PFSK-1 (cell line): ENCODE measurements around the gene LRRC7.

Experiments used
- POLR2AphosphoS5 ChIP-seq: IDR thresholded peaks from 2 replicates; pipeline ENCODE4 v1.6.1; 2012; ENCODE audit warnings: low read depth, mild to moderate bottlenecking, control low read depth, low read length, moderate library complexity
- REST ChIP-seq, 2 experiments: IDR thresholded peaks; 2 replicates each; pipeline versions ENCODE4 v1.6.1 to v1.8.0; 2011 to 2012; ENCODE audit warnings: low read depth in 2 of 2, low read length in 2 of 2, control low read depth in 1 of 2, inconsistent platforms in 1 of 2, mild to moderate bottlenecking in 1 of 2, moderate library complexity in 1 of 2; ENCODE audit not compliant: insufficient read depth in 1 of 2
- SIN3A ChIP-seq: IDR thresholded peaks from 2 replicates; pipeline ENCODE4 v1.6.1; 2012; ENCODE audit warnings: mild to moderate bottlenecking, low read length, moderate library complexity, borderline replicate concordance; ENCODE audit not compliant: insufficient read depth
- TAF1 ChIP-seq: IDR thresholded peaks from 2 replicates; pipeline ENCODE4 v1.6.1; 2012; ENCODE audit warnings: low read length, control low read depth, borderline replicate concordance; ENCODE audit not compliant: insufficient read depth

- no peak for TF ChIP-seq POLR2AphosphoS5
- TF ChIP-seq REST (IDR thresholded peaks at IDR 0.05; ENCODE audit: insufficient read depth in 1 of 2, low read depth in 2 of 2, low read length in 2 of 2): peak in 1 of 2 experiments; percentile 49; a peak in 1 of 4 replicates
- no peak for TF ChIP-seq TAF1
- TF ChIP-seq SIN3A: peak; percentile 71; the same call in 1 of the 2 replicates
Observed at GRCh38 chr1:69671363-69672010, 103.8 kb downstream of the LRRC7 start.
